HG03558 (cell line): Measurements from ENCODE around the gene NCS1.

ENCODE experiments used
- ATAC-seq: cut with Tn5 transposase; IDR thresholded peaks from one replicate; pipeline ENCODE4 v1.9.1; 2021; ENCODE audit warnings: moderate number of reproducible peaks; ENCODE audit not compliant: unreplicated experiment; ENCODE audit errors: extremely low read depth

NCS1 gene

GRCh38 chr9:130192382-130192999, 20.3 kb downstream of the NCS1 start:
- ATAC-seq, result no peak

GRCh38 chr9:130193103-130193502, 20.9 kb downstream of the NCS1 start:
- ATAC-seq, result no peak

GRCh38 chr9:130193531-130194377, 21.6 kb downstream of the NCS1 start:
- ATAC-seq, result no peak

- ATAC-seq, result no peak
Observed at GRCh38 chr9:130194378-130194932, 22.3 kb downstream of the NCS1 start.

GRCh38 chr9:130195638-130196037, 23.4 kb downstream of the NCS1 start:
- no peak for ATAC-seq

- no peak for ATAC-seq
Observed at GRCh38 chr9:130196643-130197042, 24.4 kb downstream of the NCS1 start.

- no peak for ATAC-seq
Observed at GRCh38 chr9:130197386-130197785, 25.2 kb downstream of the NCS1 start.

GRCh38 chr9:130197888-130198287, 25.7 kb downstream of the NCS1 start:
- no peak for ATAC-seq

GRCh38 chr9:130198501-130199179, 26.4 kb downstream of the NCS1 start:
- ATAC-seq, result no peak

- ATAC-seq, result no peak
Observed at GRCh38 chr9:130199605-130200004, 27.4 kb downstream of the NCS1 start.

GRCh38 chr9:130200038-130200849, 28.0 kb downstream of the NCS1 start:
- ATAC-seq, result no peak

- no peak for ATAC-seq
Observed at GRCh38 chr9:130201399-130201873, 29.2 kb downstream of the NCS1 start.

GRCh38 chr9:130201974-130202373, 29.8 kb downstream of the NCS1 start:
- ATAC-seq, result no peak

- no peak for ATAC-seq
Observed at GRCh38 chr9:130204341-130204740, 32.1 kb downstream of the NCS1 start.

- no peak for ATAC-seq
Observed at GRCh38 chr9:130204959-130205358, 32.8 kb downstream of the NCS1 start.

- no peak for ATAC-seq
Observed at GRCh38 chr9:130205912-130206311, 33.7 kb downstream of the NCS1 start.

- ATAC-seq, result no peak
Observed at GRCh38 chr9:130206579-130206978, 34.4 kb downstream of the NCS1 start.

GRCh38 chr9:130207241-130207992, 35.2 kb downstream of the NCS1 start:
- ATAC-seq, result no peak

GRCh38 chr9:130208600-130209347, 36.6 kb downstream of the NCS1 start:
- ATAC-seq, result no peak
